Nasal cavity respiratory epithelium epithelial cell of viscerocranial mucosa (primary cell): ENCODE results near the gene UQCRH. TPM values are rescaled to one million over a fixed set of nuclear protein-coding genes. Genes with fewer than 3 reads are reported as not detected.

Experiments used
- total RNA-seq: library from RNA; depleted of rRNA; stranded (reverse); fragments of >200 nt; gene quantifications from 2 replicates; pipeline ENCODE4 v1.2.3, GENCODE V29; 2014

UQCRH gene
- 214 and 239 TPM in 2 replicates for total RNA-seq

DNA sequence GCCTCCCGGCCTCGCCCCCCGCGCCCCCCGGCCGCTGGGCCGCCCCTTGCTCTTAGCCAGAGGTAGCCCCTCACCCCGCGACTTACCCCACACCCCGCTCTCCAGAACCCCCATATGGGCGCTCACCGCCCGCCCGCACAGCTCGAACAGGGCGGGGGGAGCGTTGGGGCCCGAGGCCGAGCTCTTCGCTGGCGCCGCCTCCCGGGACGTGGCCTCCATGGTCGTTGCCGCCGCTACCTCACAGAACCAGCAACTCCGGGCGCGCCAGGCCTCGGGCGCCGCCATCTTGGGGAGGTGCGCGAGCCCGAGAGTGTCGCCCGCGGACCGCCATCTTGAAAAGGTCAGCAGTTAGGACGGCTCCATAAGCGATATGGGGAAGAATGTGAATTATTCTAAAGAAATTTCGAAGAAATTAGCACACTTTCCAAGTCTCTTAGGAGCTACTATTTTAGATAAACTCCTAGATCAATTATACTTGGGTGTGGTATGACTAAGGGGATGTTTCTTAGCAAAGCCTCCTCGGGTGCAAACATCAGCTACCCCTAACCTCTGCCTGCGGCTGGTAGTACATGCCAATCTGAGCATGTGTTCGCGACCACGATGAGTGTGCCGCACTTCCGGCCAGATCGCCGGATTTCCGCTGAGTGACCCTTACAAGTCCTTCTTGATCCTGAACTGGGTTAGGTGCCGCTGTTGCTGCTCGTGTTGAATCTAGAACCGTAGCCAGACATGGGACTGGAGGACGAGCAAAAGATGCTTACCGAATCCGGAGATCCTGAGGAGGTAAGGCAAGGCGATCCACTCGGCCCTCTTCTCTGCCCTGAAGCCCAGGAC is at the start of gene UQCRH, which contains the start of gene LRRC41:
Gene UQCRH, plus strand, starts transcription at position 661 of the 834 bp plus-strand sequence. Its CDS starts 69 bp downstream, at position 730.
Gene LRRC41, minus strand, starts transcription at position 579 of the 834 bp plus-strand sequence. Its CDS starts 294 bp downstream, at position 285.

GRCh38 chr1:46340404-46341221 is 37.1 kb downstream of the UQCRH start, which contains the start of gene NSUN4:
Gene NSUN4 (plus strand): TSS chr1:46340807. CDS start chr1:46340827, 20 bp downstream.

Other genes with a start within 250 kb of the UQCRH start
- gene PIK3R3, start 171.1 kb upstream of the UQCRH start, total RNA-seq: 3.4 and 16.7 TPM in 2 replicates
- 19.1 and 28.4 TPM in 2 replicates for gene TSPAN1, start 128.6 kb upstream of the UQCRH start, total RNA-seq
- not detected in 2 replicates for gene P3R3URF, start 127.2 kb upstream of the UQCRH start, total RNA-seq
- gene POMGNT1, start 105.3 kb upstream of the UQCRH start, total RNA-seq: 48.5 and 57.4 TPM in 2 replicates
- 3.4 and 5.1 TPM in 2 replicates for gene LURAP1, start 100.4 kb upstream of the UQCRH start, total RNA-seq
- under 0.01 and 0.28 TPM in 2 replicates for gene RAD54L, start 55.9 kb upstream of the UQCRH start, total RNA-seq
- 75.2 and 75.7 TPM in 2 replicates for gene LRRC41, start 82 bp upstream of the UQCRH start, total RNA-seq
- gene NSUN4, start 37.1 kb downstream of the UQCRH start, total RNA-seq: 19.8 and 27.1 TPM in 2 replicates
- 7.2 and 11.7 TPM in 2 replicates for gene FAAH, start 90.6 kb downstream of the UQCRH start, total RNA-seq
- gene DMBX1, start 186.1 kb downstream of the UQCRH start, total RNA-seq: under 0.01 TPM in 1 of 2 replicates, not detected in the other
- not detected in 2 replicates for gene KNCN, start 247.9 kb downstream of the UQCRH start, total RNA-seq